Brain microvascular endothelial cell (primary cell): ENCODE results near the gene CPSF3.

Experiments
- DNase-seq: peaks from one replicate; pipeline ENCODE4 v3.0.0-alpha.2; 2020
- H3K27ac ChIP-seq: fragments of 250-450 bp; sonication (Bioruptor Pico); 2 replicates; pipeline ENCODE4 v1.5.1; 2020; ENCODE audit warnings: mild to moderate bottlenecking, moderate library complexity
- H3K27me3 ChIP-seq: fragments of 250-450 bp; sonication (Bioruptor Pico); replicated peaks from 2 replicates; pipeline ENCODE4 v1.5.1; 2020; ENCODE audit warnings: mild to moderate bottlenecking
- H3K36me3 ChIP-seq: fragments of 250-450 bp; sonication (Bioruptor Pico); replicated peaks from 2 replicates; pipeline ENCODE4 v1.5.1; 2020; ENCODE audit warnings: mild to moderate bottlenecking
- H3K4me3 ChIP-seq: 2 replicates; pipeline ENCODE4 v1.5.1; 2011; ENCODE audit warnings: low read depth, mild to moderate bottlenecking, control low read depth, low read length, moderate library complexity
- CTCF ChIP-seq: IDR thresholded peaks from 2 replicates; pipeline ENCODE4 v1.5.1; 2011; ENCODE audit warnings: low read depth, mild to moderate bottlenecking, moderate library complexity, low read length, control low read depth, inconsistent platforms; ENCODE audit errors: missing control alignments
- in situ Hi-C: cut with HindIII; loops from 2 replicates; pipeline ENCODE4 v1.10.0; 2017; ENCODE audit warnings: low sequenced_read_pairs, low pct_ligation_motif_present

CPSF3 gene

GRCh38 chr2:9405636-9406035 lies 17.8 kb upstream of the CPSF3 start:
- Histone ChIP-seq H3K27me3 (no peaks in the 10 kb centered on the region), H3K27ac (no peak overlapping the region), H3K4me3 (no peak overlapping the region), H3K36me3 (peaks cover 66% of the 10 kb centered on the region)
- DNase-seq = no peak
- in situ Hi-C loops = no loop called here
- no peak for TF ChIP-seq CTCF

GRCh38 chr2:9406529-9407362 lies 16.7 kb upstream of the CPSF3 start:
- no peak for DNase-seq
- H3K27ac ChIP-seq = no peak overlapping the region
- H3K27me3 ChIP-seq = no peaks in the 10 kb centered on the region
- in situ Hi-C loops = no loop called here
- no peak for TF ChIP-seq CTCF
- peaks cover 64% of the 10 kb centered on the region for H3K36me3 ChIP-seq
- no peak overlapping the region for H3K4me3 ChIP-seq

GRCh38 chr2:9407363-9407811 lies 16.1 kb upstream of the CPSF3 start:
- Histone ChIP-seq H3K27me3 (no peaks in the 10 kb centered on the region), H3K27ac (no peak overlapping the region), H3K4me3 (no peak overlapping the region), H3K36me3 (peaks cover 59% of the 10 kb centered on the region)
- no peak for DNase-seq
- TF ChIP-seq CTCF = no peak
- in situ Hi-C loops = no loop called here

- TF ChIP-seq CTCF = no peak
- Histone ChIP-seq H3K36me3 (peaks cover 50% of the 10 kb centered on the region), H3K27ac (no peak overlapping the region), H3K4me3 (no peak overlapping the region), H3K27me3 (no peaks in the 10 kb centered on the region)
- in situ Hi-C loops = no loop called here
- DNase-seq = no peak
Observed at GRCh38 chr2:9408641-9409151, 14.8 kb upstream of the CPSF3 start.

- no peak overlapping the region for H3K4me3 ChIP-seq
- no peak overlapping the region for H3K27ac ChIP-seq
- DNase-seq = no peak
- H3K36me3 ChIP-seq = peaks cover 47% of the 10 kb centered on the region
- no peak for TF ChIP-seq CTCF
- H3K27me3 ChIP-seq = no peaks in the 10 kb centered on the region
- in situ Hi-C loops = no loop called here
Observed at GRCh38 chr2:9410108-9410507, 13.3 kb upstream of the CPSF3 start.
